H54 (cell line): ENCODE results near the gene ARHGEF6.
A peak's percentile ranks its signal among the peaks of the same experiment; 100 is the strongest.
"Not testable (repeated sequence)": the region's sequence is repeated elsewhere in the genome, so short reads cannot be mapped to it uniquely, and the experiment has no call there.

ENCODE experiments used
- DNase-seq: peaks from one replicate; pipeline ENCODE4 v3.0.0; 2011; ENCODE audit warnings: low spot score, mixed read lengths; ENCODE audit not compliant: insufficient read length
- FAIRE-seq: peaks from 3 replicates; lab custom pipeline; 2011; peaks lifted over from hg19 to GRCh38; lab: Jason Lieb, UNC
- POLR2A ChIP-seq: IDR thresholded peaks from 2 replicates; pipeline ENCODE4 v1.6.1; 2011; ENCODE audit warnings: low read depth, mild to moderate bottlenecking, low read length

The ARHGEF6 gene

DNA sequence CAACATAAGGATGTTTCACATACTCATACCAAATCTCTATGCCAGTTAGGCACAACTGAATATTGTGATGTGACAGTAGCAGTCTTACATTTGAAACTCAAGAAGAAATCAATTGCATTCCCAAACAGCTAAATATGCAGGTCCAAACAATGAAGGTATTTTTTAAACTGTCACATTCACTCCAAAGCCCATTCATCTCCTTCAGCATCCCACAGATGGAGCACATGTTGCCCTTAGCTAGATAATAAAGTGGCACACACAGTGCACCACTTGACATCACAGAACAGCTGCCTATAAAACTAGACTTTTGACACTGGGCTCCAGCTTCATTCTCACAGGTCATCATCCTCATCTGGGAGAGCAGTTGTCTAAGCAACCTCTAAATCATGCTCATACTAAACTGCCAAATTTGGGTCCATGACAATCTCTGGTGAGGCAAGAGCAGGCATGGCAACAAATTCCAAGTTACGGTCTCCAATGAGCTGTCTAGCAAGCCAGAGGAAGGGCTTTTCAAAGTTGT lies 26.2 kb upstream of the ARHGEF6 start:
- FAIRE-seq (no peak), DNase-seq (no peak)
- no peak for TF ChIP-seq POLR2A

DNA sequence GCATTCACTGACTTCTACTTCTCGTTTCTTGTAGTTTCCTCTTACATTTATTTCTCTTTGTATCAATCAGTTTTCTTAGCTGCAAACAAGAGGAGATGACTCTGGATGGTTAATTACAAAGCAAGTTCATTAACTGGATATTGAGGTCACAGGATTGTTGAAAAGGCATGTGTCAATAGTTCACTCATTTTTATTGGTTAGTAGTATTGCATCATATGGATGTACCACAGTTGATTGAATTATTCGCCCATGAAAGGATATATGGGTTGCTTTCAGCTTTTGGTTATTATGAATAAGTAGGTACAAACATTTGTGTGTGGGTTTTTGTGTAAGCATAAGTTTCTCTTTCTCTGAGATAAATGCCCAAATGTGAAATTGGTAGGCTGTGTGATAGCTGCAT lies 21.8 kb upstream of the ARHGEF6 start:
- DNase-seq (no peak), FAIRE-seq (no peak)
- no peak for TF ChIP-seq POLR2A

DNA sequence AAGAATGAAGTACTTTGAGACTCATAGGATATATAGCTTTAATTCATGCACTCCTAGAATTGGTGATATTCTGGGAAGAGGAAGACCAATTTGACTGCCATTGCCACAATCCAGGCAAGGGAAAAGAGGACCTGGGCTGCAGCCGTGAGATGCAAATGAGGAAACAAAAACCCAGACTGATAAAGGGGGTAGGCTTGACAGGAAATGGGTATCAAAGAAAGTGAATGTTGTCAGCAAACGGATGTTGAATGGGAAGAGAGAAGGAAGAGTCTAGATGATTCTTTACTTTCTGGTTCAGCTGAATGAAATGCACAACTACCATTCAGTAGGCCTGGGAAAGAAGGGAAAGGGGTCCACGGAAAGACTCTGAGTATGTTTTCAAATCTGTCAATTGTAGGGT lies 17.1 kb upstream of the ARHGEF6 start:
- DNase-seq (no peak), FAIRE-seq (no peak)
- TF ChIP-seq POLR2A: no peak

DNA sequence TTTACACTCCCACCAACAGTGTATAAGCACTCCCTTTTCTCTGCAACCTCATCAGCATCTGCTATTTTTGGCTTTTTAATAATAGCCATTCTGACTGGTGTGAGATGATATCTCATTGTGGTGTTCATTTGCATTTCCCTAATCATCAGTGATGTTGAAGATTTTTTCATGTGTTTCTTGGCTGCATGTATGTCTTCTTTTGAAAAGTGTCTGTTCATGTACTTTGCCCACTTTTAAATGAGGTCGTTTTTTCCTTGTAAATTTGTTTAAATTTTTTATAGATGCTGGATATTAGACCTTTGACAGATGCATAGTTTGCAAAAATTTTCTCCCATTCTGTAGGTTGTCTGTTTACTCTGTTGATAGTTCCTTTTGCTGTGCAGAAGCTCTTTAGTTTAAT lies 14.4 kb upstream of the ARHGEF6 start:
- FAIRE-seq, DNase-seq: not testable (repeated sequence)

DNA sequence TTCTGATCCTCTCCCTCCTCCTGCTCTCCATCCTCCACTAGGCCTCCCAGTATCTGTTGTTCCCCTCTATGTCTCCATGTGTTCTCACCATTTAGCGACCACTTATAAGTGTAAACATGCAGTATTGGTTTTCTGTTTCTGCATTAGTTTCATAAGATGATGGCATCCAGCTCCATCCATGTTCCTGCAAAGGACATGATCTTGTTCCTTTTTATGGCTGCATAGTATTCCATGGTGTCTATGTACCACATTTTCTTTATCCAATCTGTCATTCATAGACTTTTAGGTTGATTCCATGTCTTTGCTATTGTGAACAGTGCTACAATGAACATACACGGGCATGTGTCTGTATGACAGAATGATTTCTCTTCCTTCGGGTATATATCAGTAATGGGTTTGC lies 13.9 kb upstream of the ARHGEF6 start:
- DNase-seq, FAIRE-seq: not testable (repeated sequence)

DNA sequence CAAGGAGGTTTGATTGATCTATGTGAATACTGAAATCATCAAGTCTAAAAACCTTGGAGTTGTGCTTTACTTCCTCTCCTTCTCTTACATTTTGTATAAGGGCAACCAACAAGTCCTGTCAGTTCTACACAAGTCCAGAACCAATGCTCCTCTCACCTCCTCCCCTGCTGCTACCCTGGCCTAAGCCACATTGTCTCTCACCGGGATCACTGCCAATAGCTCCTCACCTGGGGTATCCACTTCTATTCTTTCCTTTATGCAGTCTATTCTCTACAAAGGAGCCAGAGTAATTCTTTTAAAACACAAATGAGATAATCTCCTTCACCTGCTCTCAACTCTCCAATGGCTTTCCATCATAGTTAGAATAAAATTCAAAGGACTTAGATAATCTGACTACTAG lies 13.3 kb upstream of the ARHGEF6 start:
- no peak for DNase-seq
- no peak for TF ChIP-seq POLR2A
- FAIRE-seq: no peak

DNA sequence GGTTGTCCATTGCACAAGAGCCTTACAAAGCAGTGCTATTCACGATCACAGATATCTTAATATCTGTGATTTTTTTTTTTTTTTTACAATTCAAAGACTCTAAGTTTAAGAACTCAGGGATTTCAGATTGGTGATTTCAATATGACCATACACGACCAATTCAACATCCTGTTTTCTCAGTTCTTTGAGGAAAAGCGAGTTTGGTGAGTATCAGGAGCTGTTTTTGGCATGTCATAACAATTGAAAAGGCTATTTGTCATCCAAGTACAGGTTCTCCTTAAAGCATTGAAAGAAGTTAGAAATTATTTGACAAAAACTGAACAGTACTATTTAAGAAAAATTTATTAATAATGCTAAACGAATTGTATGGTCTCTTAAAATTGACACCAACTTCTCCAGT lies 9.1 kb upstream of the ARHGEF6 start:
- no peak for TF ChIP-seq POLR2A
- DNase-seq (no peak), FAIRE-seq (no peak)

DNA sequence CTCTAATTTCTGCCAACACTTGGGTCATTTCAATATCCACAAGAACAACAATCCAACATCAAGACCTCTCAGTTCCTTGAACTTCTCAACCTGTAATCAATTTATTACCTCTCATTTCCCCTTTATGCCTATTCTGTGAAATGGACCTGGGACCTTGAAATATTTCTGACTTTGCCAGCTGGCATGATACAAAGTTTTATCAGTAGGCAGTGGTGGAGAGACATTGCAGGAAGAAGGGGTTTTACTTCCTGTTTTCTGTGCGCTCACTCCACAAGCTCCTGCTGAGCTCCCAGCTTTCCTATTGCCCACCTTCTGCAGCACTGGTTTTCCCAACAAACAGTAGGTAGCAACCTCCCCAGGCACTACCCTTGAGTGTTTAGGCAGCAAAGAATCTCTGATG lies 3.5 kb upstream of the ARHGEF6 start:
- TF ChIP-seq POLR2A: no peak
- no peak for FAIRE-seq
- no peak for DNase-seq

DNA sequence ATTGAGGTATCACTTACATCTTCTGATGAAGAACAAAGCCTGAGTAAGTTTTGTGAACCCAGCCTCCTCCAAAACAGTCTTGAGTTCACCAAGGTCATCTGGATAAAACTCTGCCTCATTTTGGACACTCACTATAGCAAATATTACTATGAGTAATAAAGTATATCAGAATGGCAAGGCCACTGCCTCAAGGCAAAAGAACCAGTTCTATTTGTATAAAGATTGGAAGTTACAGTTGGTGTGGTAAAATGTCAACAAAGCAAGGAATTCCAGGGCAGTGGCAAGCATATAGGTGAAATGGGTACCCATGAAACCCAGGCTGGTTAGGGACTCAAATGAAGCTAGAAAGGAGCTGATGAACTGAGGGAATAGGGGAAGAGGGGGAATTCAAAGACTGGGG lies 2.4 kb upstream of the ARHGEF6 start:
- DNase-seq (no peak), FAIRE-seq (no peak)
- no peak for TF ChIP-seq POLR2A

DNA sequence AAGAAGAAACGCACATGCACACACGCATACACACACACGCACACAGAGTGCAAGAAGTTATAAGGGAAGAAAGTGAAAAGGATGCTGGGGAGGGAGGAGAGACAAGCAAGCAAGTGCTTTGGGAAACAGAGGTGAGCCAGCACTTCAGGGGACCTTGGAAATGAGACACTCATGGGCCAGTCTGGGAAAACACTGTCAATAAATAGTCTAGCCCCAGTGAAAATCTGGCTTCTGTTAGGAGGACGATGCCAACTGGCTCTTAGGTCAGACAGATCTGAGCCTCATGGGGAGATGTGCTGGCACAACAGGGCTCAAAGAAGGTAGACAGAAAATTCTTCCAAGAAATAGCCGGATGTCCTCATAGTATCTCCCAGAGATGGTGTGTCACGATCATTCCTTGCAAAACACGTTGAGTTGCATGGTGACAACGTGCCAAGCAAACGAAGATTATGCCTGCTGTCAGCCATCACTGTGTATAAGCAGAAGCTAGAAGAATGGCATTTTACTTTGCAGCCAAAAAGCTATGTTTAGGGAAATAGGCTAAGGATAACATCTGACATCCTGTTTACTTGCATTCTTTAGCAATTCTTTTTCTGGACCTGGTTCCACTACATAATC lies 557 bp upstream of the ARHGEF6 start:
- FAIRE-seq: peak; percentile 11
- no peak for TF ChIP-seq POLR2A
- no peak for DNase-seq

DNA sequence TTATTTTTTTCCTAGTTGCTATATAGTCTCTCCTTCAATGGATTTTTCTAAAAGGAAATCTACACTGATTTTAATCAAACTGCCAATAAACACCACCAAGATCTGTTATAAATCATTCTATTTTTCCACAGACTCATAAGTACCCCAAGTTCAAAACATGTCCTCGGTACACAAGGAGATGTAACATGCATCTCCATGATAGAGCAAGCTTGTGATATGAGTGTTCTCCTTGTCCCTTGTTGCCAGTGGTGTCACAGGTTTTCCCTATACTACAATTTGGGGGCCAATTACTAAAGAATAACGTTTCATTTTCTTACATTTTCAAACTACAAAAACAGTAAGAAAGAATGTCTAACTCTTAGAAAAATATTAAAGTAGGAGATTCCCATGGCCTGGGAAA lies 491 bp downstream of the ARHGEF6 start:
- no peak for FAIRE-seq
- no peak for DNase-seq
- no peak for TF ChIP-seq POLR2A

DNA sequence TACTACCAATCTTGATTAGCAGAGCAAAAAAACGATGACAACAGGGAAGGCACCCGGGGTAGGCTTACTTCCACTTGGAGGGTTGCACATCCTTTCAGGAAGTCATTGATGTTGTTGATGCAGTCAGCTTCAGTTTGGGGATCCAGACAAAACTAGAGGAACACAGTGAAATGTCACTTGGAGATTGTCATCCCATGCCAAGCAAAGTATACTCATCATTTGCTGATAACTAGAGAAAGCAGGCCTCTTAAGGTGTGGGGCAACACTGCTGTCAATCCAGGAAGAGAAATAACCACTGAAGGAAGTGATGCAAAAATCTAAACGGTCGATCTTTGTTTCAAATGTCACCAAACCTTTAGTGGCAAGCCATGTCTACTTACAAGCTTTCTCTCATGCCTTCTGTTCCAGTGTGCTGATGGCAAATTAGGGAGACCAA lies 1.4 kb downstream of the ARHGEF6 start:
- DNase-seq (no peak), FAIRE-seq (no peak)
- TF ChIP-seq POLR2A: no peak

DNA sequence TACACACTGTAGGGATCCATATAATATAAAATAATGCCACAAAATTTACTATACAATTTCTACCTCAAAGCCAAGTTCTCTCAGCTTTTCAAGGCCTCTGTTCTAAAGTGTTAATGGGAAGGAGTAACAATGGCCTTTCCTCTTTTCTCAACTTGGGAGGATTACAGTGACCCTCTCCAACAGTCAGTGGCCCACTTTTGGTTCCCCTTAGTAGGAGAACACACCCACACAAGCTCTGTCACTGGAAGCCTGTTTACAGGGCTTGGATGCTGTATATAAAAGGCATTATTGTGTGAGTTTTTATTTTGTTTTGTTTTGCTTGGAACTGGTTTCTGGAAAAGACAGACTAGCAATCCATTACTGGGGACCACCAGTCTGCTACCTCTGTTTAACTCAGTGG lies 1.8 kb downstream of the ARHGEF6 start:
- FAIRE-seq (no peak), DNase-seq (no peak)
- TF ChIP-seq POLR2A: no peak

DNA sequence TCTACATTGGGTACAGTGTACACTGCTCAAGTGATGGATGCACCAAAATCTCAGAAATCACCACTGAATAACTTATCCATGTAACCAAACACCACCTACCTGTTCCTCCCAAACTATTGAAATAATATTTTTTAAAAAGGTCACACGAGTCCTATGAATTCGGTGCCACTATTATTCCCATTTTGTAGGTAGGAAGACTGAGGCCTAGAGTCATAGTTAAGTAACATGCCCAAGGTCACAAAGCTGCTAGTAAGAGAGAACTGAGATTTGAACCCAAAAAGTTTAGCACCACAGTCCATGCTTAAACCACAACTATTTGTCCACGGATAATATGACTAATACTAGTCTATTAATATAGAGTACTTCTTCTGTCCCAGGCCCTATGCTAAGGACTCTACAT lies 2.7 kb downstream of the ARHGEF6 start:
- TF ChIP-seq POLR2A: no peak
- DNase-seq: no peak
- FAIRE-seq: no peak

DNA sequence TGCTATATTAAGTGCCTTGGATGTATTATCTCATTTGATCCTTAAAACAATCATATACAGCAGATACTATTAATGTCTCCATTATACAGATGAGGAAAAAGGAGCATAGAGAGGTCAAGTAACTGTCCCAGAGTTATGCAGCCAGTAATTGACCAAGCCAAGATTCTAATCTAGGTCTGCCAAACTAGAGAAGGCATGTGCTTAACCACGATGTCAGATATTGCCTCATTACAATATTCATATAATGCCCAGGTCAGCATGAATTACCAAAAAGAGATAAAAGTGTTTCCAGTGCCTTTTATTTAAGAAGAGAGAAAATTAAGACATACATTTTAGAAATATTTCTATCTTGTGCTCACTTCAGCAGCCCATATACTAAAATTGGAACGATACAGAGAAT lies 7.1 kb downstream of the ARHGEF6 start:
- DNase-seq (no peak), FAIRE-seq (no peak)
- no peak for TF ChIP-seq POLR2A

DNA sequence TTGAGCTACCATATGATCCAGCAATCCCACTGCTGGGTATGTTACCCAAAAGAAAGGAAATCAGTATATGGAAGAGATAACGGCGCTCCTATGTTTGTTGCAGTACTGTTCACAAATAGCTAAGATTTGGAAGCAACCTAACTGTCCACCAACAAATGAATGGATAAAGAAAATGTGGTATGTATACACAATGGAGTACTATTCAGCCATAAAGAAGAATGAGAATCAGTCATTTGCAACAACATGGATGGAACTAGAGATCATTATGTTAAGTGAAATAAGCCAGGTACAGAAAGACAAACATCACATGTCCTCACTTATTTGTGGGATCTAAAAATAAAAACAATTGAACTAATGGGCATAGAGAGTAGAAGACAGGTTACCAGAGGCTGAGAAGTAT lies 8.9 kb downstream of the ARHGEF6 start:
- FAIRE-seq, DNase-seq: not testable (repeated sequence)
